ENCODE measurements around the gene ADH5.

DNA sequence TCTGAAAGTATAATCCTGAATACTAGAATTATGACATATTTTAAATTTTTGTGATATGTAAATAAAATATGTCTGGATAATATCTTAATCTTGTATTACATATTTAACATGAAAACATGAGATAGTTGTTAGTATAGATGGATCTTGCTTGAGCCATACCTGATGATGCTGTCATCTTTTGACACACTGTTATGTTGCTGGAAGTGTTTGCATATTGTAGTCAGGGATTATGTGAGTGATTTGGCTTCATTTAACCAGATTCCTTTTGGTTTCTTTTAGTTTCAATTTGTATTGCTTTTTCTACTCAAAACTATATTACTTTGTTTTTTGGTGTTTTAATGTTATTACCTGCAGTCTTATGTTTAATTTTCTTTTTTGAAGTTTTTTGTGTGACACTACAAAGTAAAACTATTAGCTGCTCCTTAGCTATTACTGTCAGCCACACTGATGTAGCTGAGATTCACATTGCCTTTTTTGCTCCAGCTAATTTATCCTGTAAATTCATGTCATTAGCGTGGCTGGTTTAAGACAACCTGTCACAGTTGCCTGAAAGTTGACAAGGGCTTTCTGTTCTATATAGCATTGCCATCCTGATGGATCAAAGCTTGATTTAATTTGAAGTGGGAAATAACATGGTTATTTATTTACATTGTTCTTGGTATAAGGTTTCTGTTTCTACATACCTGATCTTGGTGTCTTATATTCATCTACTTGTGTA is 59.4 kb downstream of the ADH5 start:
- TF ChIP-seq, protein P1, sequence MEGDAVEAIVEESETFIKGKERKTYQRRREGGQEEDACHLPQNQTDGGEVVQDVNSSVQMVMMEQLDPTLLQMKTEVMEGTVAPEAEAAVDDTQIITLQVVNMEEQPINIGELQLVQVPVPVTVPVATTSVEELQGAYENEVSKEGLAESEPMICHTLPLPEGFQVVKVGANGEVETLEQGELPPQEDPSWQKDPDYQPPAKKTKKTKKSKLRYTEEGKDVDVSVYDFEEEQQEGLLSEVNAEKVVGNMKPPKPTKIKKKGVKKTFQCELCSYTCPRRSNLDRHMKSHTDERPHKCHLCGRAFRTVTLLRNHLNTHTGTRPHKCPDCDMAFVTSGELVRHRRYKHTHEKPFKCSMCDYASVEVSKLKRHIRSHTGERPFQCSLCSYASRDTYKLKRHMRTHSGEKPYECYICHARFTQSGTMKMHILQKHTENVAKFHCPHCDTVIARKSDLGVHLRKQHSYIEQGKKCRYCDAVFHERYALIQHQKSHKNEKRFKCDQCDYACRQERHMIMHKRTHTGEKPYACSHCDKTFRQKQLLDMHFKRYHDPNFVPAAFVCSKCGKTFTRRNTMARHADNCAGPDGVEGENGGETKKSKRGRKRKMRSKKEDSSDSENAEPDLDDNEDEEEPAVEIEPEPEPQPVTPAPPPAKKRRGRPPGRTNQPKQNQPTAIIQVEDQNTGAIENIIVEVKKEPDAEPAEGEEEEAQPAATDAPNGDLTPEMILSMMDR (IDR thresholded peaks at IDR 0.05; ENCODE audit: low read depth, low read length), result no peak
- no peak for TF ChIP-seq EZH2phosphoT487 (IDR thresholded peaks at IDR 0.05; ENCODE audit: low read depth)
